MG63 (cell line): ENCODE data around the gene CRLF1. TPM values are rescaled to one million over a fixed set of nuclear protein-coding genes. Genes with fewer than 3 reads are reported as not detected.

ENCODE experiments used
- DNase-seq: peaks from one replicate; pipeline ENCODE4 v3.0.0-alpha.2; 2020
- H3K27me3 ChIP-seq: fragments of 250-450 bp; sonication (Bioruptor Pico); 2 replicates; pipeline ENCODE4 v1.5.1; 2020; ENCODE audit warnings: mild to moderate bottlenecking, moderate library complexity
- H3K36me3 ChIP-seq: fragments of 250-450 bp; sonication (Bioruptor Pico); 2 replicates; pipeline ENCODE4 v1.5.1; 2020; ENCODE audit warnings: mild to moderate bottlenecking, moderate library complexity
- H3K4me3 ChIP-seq: fragments of 250-450 bp; sonication (Bioruptor Pico); 2 replicates; pipeline ENCODE4 v1.5.1; 2020; ENCODE audit warnings: mild to moderate bottlenecking, moderate library complexity
- H3K9me3 ChIP-seq: fragments of 250-450 bp; sonication (Bioruptor Pico); 2 replicates; pipeline ENCODE4 v1.5.1; 2020; ENCODE audit warnings: mild to moderate bottlenecking, moderate library complexity
- total RNA-seq: library from RNA; depleted of rRNA; stranded (reverse); fragments of >200 nt; shearing (Covaris generic); gene quantifications from 2 replicates; pipeline ENCODE4 v1.2.3, GENCODE V29; 2014; ENCODE audit warnings: low replicate concordance; rRNA removed

The CRLF1 gene, protein sequence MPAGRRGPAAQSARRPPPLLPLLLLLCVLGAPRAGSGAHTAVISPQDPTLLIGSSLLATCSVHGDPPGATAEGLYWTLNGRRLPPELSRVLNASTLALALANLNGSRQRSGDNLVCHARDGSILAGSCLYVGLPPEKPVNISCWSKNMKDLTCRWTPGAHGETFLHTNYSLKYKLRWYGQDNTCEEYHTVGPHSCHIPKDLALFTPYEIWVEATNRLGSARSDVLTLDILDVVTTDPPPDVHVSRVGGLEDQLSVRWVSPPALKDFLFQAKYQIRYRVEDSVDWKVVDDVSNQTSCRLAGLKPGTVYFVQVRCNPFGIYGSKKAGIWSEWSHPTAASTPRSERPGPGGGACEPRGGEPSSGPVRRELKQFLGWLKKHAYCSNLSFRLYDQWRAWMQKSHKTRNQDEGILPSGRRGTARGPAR
- 6.6 and 16.9 TPM in 2 replicates for total RNA-seq

- Histone ChIP-seq H3K36me3 (no peaks in the 10 kb centered on the region), H3K27me3 (peaks cover 36% of the 10 kb centered on the region), H3K9me3 (no peaks in the 10 kb centered on the region), H3K4me3 (peak within 1 kb of the TSS; percentile 31)
- DNase-seq, result no peak
Measured at GRCh38 chr19:18606281-18607225, at the start of gene CRLF1. Gene CRLF1 (minus strand): TSS chr19:18606799. CDS start chr19:18606656, 143 bp downstream.

GRCh38 chr19:18655173-18655844 is 48.7 kb upstream of the CRLF1 start:
- H3K9me3 ChIP-seq, result no peaks in the 10 kb centered on the region
- no peak for DNase-seq
- no peak overlapping the region for H3K4me3 ChIP-seq
- no peaks in the 10 kb centered on the region; the same call in 1 of the 2 replicates for H3K36me3 ChIP-seq
- no peaks in the 10 kb centered on the region for H3K27me3 ChIP-seq

DNA sequence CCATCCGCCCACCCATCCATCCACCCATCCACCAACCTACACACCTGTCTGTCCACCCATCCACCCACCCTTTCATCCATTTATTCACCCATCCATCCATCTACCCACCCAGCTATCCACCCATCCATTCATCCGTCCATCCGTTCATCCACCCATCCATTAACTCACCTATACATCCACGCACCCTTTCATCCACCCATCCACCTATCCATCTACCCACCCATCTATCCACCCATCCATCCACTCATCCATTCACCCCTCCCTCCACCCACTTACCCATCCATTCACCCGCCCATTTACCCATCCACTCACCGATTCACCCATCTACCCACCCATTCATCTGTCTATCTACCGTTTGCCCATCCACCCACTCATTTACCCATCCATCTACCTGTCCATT is 47.9 kb upstream of the CRLF1 start:
- Histone ChIP-seq H3K36me3 (no peaks in the 10 kb centered on the region; the same call in 1 of the 2 replicates), H3K4me3 (no peak overlapping the region), H3K27me3 (no peaks in the 10 kb centered on the region), H3K9me3 (no peaks in the 10 kb centered on the region)
- no peak for DNase-seq

GRCh38 chr19:18653853-18654252 is 47.3 kb upstream of the CRLF1 start:
- H3K27me3 ChIP-seq, result no peaks in the 10 kb centered on the region
- no peaks in the 10 kb centered on the region for H3K9me3 ChIP-seq
- H3K4me3 ChIP-seq, result no peak overlapping the region
- H3K36me3 ChIP-seq, result no peaks in the 10 kb centered on the region; the same call in 1 of the 2 replicates
- no peak for DNase-seq

GRCh38 chr19:18651733-18652132 is 45.1 kb upstream of the CRLF1 start:
- no peaks in the 10 kb centered on the region; the same call in 1 of the 2 replicates for H3K36me3 ChIP-seq
- H3K9me3 ChIP-seq, result no peaks in the 10 kb centered on the region
- no peak for DNase-seq
- H3K4me3 ChIP-seq, result no peak overlapping the region
- H3K27me3 ChIP-seq, result no peaks in the 10 kb centered on the region

- H3K4me3 ChIP-seq, result no peak overlapping the region
- no peaks in the 10 kb centered on the region for H3K9me3 ChIP-seq
Measured at GRCh38 chr19:18651300-18651699, 44.7 kb upstream of the CRLF1 start.

DNA sequence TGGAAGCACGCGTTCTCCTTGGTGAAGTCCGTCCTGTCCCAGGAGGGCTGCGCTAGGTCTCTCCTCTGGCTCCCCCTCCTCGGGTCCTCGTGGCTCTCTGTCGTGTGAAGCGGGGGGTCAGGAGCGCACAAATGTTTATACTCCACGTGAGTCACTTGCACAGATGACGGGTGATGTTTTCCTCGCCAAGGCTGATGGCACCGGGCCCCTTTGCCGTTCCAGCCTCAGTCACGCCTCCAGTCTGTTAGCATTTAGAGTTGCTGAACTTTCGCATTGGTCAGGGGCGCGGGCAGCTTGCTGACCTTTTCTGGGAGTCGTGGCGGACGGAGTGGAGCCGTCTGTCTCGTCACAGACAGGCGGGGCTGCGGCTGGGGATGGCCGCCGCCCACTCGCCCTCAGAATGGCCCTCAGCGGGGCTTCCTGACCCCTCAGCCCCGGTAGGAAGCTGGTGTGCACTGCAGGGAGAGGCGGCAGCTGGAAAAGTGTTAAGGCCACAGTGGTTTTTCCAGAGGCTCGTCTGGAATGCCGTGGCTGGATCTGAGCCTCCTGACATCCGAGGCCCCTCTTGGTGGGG is 44.0 kb upstream of the CRLF1 start:
- no peak overlapping the region for H3K4me3 ChIP-seq
- peak; percentile 97 for DNase-seq
- no peaks in the 10 kb centered on the region; the same call in 1 of the 2 replicates for H3K36me3 ChIP-seq
- H3K9me3 ChIP-seq, result no peaks in the 10 kb centered on the region
- no peaks in the 10 kb centered on the region for H3K27me3 ChIP-seq

More at GRCh38 chr19:18651300-18651699, 44.7 kb upstream of the CRLF1 start:
- Histone ChIP-seq H3K27me3 (no peaks in the 10 kb centered on the region), H3K36me3 (no peaks in the 10 kb centered on the region; the same call in 1 of the 2 replicates)
- no peak for DNase-seq

DNA sequence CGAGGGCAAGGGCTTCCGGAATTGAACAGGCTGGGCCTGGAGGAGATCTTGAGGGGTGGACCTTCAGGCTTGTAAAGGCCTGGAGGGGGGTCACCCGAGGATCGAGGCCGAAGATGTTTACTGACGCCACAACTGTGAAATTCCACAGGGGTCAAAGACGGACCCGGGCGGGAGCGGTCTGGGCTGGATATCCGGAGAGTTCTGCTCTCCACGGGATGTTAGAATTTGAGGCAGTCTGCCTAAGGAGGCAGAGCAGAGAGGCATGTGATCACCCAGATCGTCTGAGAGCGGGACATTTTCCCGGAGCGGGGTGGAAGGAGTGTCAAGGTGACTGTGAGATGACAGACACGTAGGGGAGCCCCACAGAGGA is 43.4 kb upstream of the CRLF1 start:
- no peaks in the 10 kb centered on the region for H3K27me3 ChIP-seq
- H3K9me3 ChIP-seq, result no peaks in the 10 kb centered on the region
- no peaks in the 10 kb centered on the region; the same call in 1 of the 2 replicates for H3K36me3 ChIP-seq
- H3K4me3 ChIP-seq, result no peak overlapping the region
- DNase-seq, result peak; percentile 30

- H3K36me3 ChIP-seq, result no peaks in the 10 kb centered on the region; the same call in 1 of the 2 replicates
- no peak for DNase-seq
- H3K27me3 ChIP-seq, result no peaks in the 10 kb centered on the region
- no peaks in the 10 kb centered on the region for H3K9me3 ChIP-seq
- H3K4me3 ChIP-seq, result no peak overlapping the region
Measured at GRCh38 chr19:18649371-18650020, 42.9 kb upstream of the CRLF1 start.

DNA sequence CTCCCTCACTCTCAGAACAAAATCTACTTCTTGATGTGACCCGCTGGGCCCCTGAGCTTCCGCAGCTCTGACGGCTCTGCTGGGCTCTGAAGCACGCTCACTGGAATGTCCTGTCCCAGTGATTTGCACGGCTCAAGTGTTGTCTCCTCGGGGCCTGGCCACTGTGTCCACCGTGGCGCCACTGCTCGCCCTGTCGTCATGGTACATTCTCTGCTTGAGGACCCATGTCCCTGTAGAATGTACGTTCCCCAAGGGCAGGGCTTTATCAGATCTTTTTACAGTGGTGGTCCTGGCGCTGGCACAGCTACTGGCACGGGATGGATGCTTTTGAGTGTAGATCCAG is 42.3 kb upstream of the CRLF1 start:
- peaks cover 1% of the 10 kb centered on the region; the same call in 1 of the 2 replicates for H3K9me3 ChIP-seq
- DNase-seq, result no peak
- no peaks in the 10 kb centered on the region for H3K27me3 ChIP-seq
- H3K4me3 ChIP-seq, result no peak overlapping the region
- no peaks in the 10 kb centered on the region; the same call in 1 of the 2 replicates for H3K36me3 ChIP-seq

DNA sequence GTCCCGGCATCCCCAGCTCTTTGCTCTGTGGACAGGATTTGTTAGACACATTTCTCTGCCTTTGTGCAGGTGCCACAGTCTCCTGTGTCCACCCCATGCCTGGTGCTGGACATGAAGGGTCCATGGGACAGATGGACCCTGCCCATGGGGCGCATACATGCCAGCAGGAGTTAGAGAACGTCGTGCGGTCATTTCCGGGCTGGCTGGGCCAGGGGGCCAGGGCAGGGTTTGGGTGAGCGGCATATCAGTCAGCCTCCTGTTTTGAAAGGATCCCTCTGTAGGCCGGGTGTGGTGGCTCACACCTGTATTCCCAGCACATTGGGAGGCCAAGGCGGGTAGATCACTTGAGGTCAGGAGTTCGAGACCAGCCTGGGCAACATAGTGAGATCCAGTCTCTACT is 41.2 kb upstream of the CRLF1 start:
- H3K27me3 ChIP-seq, result no peaks in the 10 kb centered on the region
- H3K4me3 ChIP-seq, result no peak overlapping the region
- no peaks in the 10 kb centered on the region; the same call in 1 of the 2 replicates for H3K36me3 ChIP-seq
- peaks cover 2% of the 10 kb centered on the region; the same call in 1 of the 2 replicates for H3K9me3 ChIP-seq
- no peak for DNase-seq

DNA sequence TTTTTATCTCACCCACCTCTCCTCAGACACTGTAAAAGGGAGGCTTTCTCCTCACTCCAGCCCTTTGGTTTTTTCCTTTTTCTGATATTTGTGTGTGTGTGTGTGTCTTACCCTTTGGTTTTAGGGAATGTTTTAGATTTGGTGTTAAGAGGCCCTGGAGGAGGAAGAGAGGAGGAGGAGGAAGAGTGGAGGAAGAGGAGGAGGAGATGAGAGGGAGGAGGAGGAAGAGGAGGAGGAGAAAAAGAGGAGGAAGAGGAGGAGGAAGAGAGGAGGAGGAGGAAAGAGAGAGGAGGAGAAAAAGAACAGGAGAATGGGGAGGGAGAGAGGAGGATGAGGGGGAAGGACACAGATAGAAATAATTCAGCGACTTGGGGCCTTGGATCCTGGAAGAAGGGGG is 40.8 kb upstream of the CRLF1 start:
- peaks cover 2% of the 10 kb centered on the region; the same call in 1 of the 2 replicates for H3K9me3 ChIP-seq
- no peak overlapping the region for H3K4me3 ChIP-seq
- DNase-seq, result no peak
- H3K36me3 ChIP-seq, result no peaks in the 10 kb centered on the region; the same call in 1 of the 2 replicates
- H3K27me3 ChIP-seq, result no peaks in the 10 kb centered on the region

DNA sequence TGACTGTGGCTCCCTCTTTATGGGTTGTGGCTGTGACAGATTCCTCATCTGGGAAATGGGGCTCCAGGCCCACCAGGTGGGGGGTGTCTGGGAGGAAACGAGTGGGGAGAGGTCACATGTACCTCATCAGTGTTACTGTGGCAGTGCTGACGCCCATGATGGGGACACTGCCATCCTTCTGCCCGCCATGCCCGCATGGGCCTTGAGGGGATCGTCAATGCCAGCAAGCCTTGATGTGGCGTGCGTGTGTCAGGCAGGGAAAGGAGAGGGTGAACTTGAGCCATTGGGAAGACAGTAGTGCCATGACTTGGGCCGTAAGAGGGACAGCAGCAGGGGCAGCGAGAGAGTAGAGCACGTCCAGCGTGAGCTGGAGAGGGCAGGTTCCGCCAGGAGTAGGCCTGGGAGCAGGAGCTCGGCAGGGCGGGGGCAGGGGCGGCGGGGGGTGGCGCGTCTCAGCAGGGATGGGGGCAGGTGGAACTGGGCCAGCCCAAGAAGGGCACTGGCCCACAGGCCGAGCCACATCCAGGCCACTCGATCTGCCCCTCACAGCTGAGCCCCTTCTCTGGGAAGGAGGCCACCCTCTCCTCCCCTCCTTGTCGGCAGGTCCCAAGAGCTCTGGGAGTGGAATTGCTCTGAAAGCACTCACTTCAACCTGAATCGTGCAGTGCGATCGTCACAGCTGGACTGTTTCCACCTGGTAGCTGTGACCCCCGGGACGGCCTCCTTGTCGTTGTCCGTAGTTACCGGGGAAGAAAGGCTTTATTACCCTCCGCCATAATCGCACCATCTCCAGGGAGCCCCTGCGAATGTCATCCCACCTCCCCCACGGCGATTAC is 40.2 kb upstream of the CRLF1 start:
- Histone ChIP-seq H3K9me3 (peaks cover 2% of the 10 kb centered on the region; the same call in 1 of the 2 replicates), H3K36me3 (no peaks in the 10 kb centered on the region), H3K27me3 (no peaks in the 10 kb centered on the region), H3K4me3 (no peak overlapping the region)
- DNase-seq, result no peak

GRCh38 chr19:18645035-18645511 is 38.5 kb upstream of the CRLF1 start:
- DNase-seq, result peak; percentile 82
- Histone ChIP-seq H3K9me3 (peaks cover 2% of the 10 kb centered on the region; the same call in 1 of the 2 replicates), H3K27me3 (no peaks in the 10 kb centered on the region), H3K4me3 (no peak overlapping the region), H3K36me3 (no peaks in the 10 kb centered on the region)
